Neural crest cell (in vitro differentiated cells): ENCODE measurements around the gene PRRC1. TPM values are rescaled to one million over a fixed set of nuclear protein-coding genes. Genes with fewer than 3 reads are reported as not detected.

Experiments used
- DNase-seq: peaks from one replicate; pipeline ENCODE4 v3.0.0; 2021; ENCODE audit warnings: low read depth, mixed read lengths, low spot score
- H3K27ac Mint-ChIP-seq: one replicate; pipeline ENCODE4 v1.8.0; 2021; ENCODE audit warnings: mild to moderate bottlenecking, mixed read lengths; ENCODE audit not compliant: unreplicated experiment
- H3K27me3 Mint-ChIP-seq: 2 replicates; pipeline ENCODE4 v1.8.0; 2021; ENCODE audit warnings: low read depth, mild to moderate bottlenecking, mixed read lengths
- H3K36me3 Mint-ChIP-seq: 2 replicates; pipeline ENCODE4 v1.8.0; 2021; ENCODE audit warnings: low read depth, mild to moderate bottlenecking, mixed read lengths
- H3K4me1 Mint-ChIP-seq: 2 replicates; pipeline ENCODE4 v1.8.0; 2021; ENCODE audit warnings: mixed read lengths
- H3K4me3 Mint-ChIP-seq: one replicate; pipeline ENCODE4 v1.8.0; 2021; ENCODE audit warnings: mild to moderate bottlenecking, mixed read lengths
- H3K9me3 Mint-ChIP-seq: 2 replicates; pipeline ENCODE4 v1.8.0; 2021; ENCODE audit warnings: mixed read lengths
- CTCF ChIP-seq: fragments of 200-600 bp; sonication (generic); conservative IDR thresholded peaks from 2 replicates; pipeline ENCODE4 v1.5.0; 2021; ENCODE audit warnings: antibody characterized with exemption, mild to moderate bottlenecking
- total RNA-seq: library from RNA; stranded (reverse); gene quantifications from 2 replicates; pipeline ENCODE4 v1.2.1, GENCODE V29; 2021

The PRRC1 gene
- total RNA-seq, 1 donor from 2014 or later = 58.6 TPM

- Mint-ChIP-seq H3K27ac (no peak overlapping the region), H3K36me3 (peaks cover 25% of the 10 kb centered on the region), H3K9me3 (no peaks in the 10 kb centered on the region), H3K27me3 (no peaks in the 10 kb centered on the region), H3K4me1 (peaks cover 5% of the 10 kb centered on the region), H3K4me3 (no peak overlapping the region)
- no peak for TF ChIP-seq CTCF
- no peak for DNase-seq
Measured at GRCh38 chr5:127549551-127549950, 32.1 kb downstream of the PRRC1 start.

- no peak for TF ChIP-seq CTCF
- Mint-ChIP-seq H3K9me3 (no peaks in the 10 kb centered on the region), H3K4me3 (no peak overlapping the region), H3K36me3 (peaks cover 19% of the 10 kb centered on the region), H3K27ac (no peak overlapping the region), H3K4me1 (peaks cover 5% of the 10 kb centered on the region), H3K27me3 (no peaks in the 10 kb centered on the region)
- no peak for DNase-seq
Measured at GRCh38 chr5:127550652-127551409, 33.4 kb downstream of the PRRC1 start.

- no peak for DNase-seq
- Mint-ChIP-seq H3K36me3 (peaks cover 13% of the 10 kb centered on the region), H3K27ac (no peak overlapping the region), H3K9me3 (no peaks in the 10 kb centered on the region), H3K4me3 (no peak overlapping the region), H3K4me1 (peaks cover 5% of the 10 kb centered on the region), H3K27me3 (no peaks in the 10 kb centered on the region)
- TF ChIP-seq CTCF = no peak
Measured at GRCh38 chr5:127551410-127552041, 34.1 kb downstream of the PRRC1 start.

GRCh38 chr5:127555826-127556225 lies 38.4 kb downstream of the PRRC1 start:
- Mint-ChIP-seq H3K4me1 (peaks cover 5% of the 10 kb centered on the region), H3K27me3 (no peaks in the 10 kb centered on the region), H3K27ac (no peak overlapping the region), H3K36me3 (peaks cover 20% of the 10 kb centered on the region), H3K4me3 (no peak overlapping the region), H3K9me3 (no peaks in the 10 kb centered on the region)
- DNase-seq = no peak
- TF ChIP-seq CTCF = no peak

- Mint-ChIP-seq H3K27ac (no peak overlapping the region), H3K9me3 (no peaks in the 10 kb centered on the region), H3K27me3 (no peaks in the 10 kb centered on the region), H3K4me1 (peaks cover 7% of the 10 kb centered on the region), H3K4me3 (no peak overlapping the region), H3K36me3 (peaks cover 20% of the 10 kb centered on the region)
- DNase-seq = no peak
- TF ChIP-seq CTCF = no peak
Measured at GRCh38 chr5:127556609-127557334, 39.3 kb downstream of the PRRC1 start.
